Measurements from ENCODE around the gene REG4. TPM values are rescaled to one million over a fixed set of nuclear protein-coding genes. Genes with fewer than 3 reads are reported as not detected.

Gene REG4
- total and polyA plus RNA-seq, 10 of the 15 experiments (the other 5 are each of a cell fraction or from before 2014, with no cell fraction given), result not detected

DNA sequence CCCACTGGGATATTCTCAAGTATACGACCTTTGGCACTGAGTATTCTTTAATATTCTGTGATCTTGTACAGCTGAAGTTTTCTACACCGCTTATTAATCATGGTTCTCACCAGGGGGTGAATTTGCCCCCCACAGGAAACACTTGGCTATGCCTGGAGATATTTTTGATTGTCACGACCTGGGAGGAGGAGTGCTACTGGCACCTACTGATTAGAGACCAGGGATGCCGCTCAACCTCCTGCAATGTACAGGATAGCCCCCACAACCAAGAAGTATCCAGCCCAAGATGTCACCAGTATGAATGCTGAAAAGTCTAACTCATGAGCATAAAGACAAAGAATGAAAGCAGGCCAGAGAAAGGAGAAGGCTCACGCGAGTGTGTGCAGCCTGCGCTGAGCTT lies 13.7 kb downstream of the REG4 start:
- ChIA-PET CTCF (interaction anchor here (3.5 kb wide), 1 partner anchor 11 kb away, joined by 17 read pairs; no protein-coding TSS in a partner anchor), SMC1A (ENCODE audit: uncharacterized antibody, unreplicated experiment) (interaction anchor here (1.0 to 1.2 kb wide), 2 partner anchors 18 kb away, joined by 3 read pairs; no protein-coding TSS in a partner anchor), POLR2A (no interaction called here), RAD21 (ENCODE audit: unreplicated experiment) (no interaction called here)
- Histone ChIP-seq H4K20me1 (ENCODE audit: control insufficient read depth, insufficient read depth) (0 out of 2 replicates have a peak, but pooled peaks cover 3% of the 10 kb centered on the region), H3K27ac (ENCODE audit: control insufficient read depth, insufficient read depth) (no peak overlapping the region), H2AFZ (ENCODE audit: control insufficient read depth, low read depth, low read length) (no peak overlapping the region), H3K9me3 (replicated peaks; ENCODE audit: control insufficient read depth, insufficient read depth, low read length) (no peaks in the 10 kb centered on the region), H3K4me3 (no peak overlapping the region), H3K36me3 (ENCODE audit: control insufficient read depth in 2 of 2, insufficient read depth in 2 of 2, low read length in 1 of 2) (no peaks in the 10 kb centered on the region), H3K27me3 (replicated peaks in 1 of 2; ENCODE audit: control insufficient read depth in 2 of 2, insufficient read depth in 2 of 2, low read length in 1 of 2) (peaks cover 0 to 3% of the 10 kb centered on the region in 2 experiments; a peak in 2 of 4 replicates), H3K4me2 (ENCODE audit: control insufficient read depth, insufficient read depth) (no peak overlapping the region), H3K79me2 (ENCODE audit: control insufficient read depth, insufficient read depth, low read length) (no peaks in the 10 kb centered on the region), H3K4me1 (ENCODE audit: control insufficient read depth, insufficient read depth, low read length) (no peaks in the 10 kb centered on the region), H3K9ac (ENCODE audit: control insufficient read depth, insufficient read depth, low read length) (no peak overlapping the region)
- 36% methylated on average over 7 of the region's 7 CpGs for WGBS (ENCODE audit: insufficient coverage, insufficient replicate concordance, low lambda C conversion rate, missing lambda C conversion rate)
- no TSS peak for BruUV-seq (replicated peaks)
- DNase-seq (ENCODE audit: low read depth, low spot score), result no peak
- in situ Hi-C loops (cut with MboI) (no loop called here), intact Hi-C loops (cut with micrococcal nuclease; ENCODE audit: unreplicated experiment) (no loop called here)
- ATAC-seq, result no peak
- no peak for FAIRE-seq
- no peak for TF ChIP-seq RAD21 (IDR thresholded peaks at IDR 0.05; ENCODE audit: insufficient read depth, low read depth, low read length)
- TF ChIP-seq SIN3A (IDR thresholded peaks at IDR 0.05; ENCODE audit: low read depth, low read length), result no peak
- no peak for TF ChIP-seq ATF7 (IDR thresholded peaks at IDR 0.05; ENCODE audit: low read depth)
- TF ChIP-seq TARDBP (IDR thresholded peaks at IDR 0.05; ENCODE audit: borderline replicate concordance), result no peak
- TF ChIP-seq STAT1 (conservative IDR thresholded peaks at IDR 0.05), result no peak
- no peak for TF ChIP-seq MXI1 (IDR thresholded peaks at IDR 0.05; ENCODE audit: low read depth, low read length)
- no peak for TF ChIP-seq NFXL1 (IDR thresholded peaks at IDR 0.05; ENCODE audit: borderline replicate concordance)
- no peak for TF ChIP-seq MEF2A (IDR thresholded peaks at IDR 0.05; ENCODE audit: insufficient read depth, low read depth, low read length)
- TF ChIP-seq YBX1 (IDR thresholded peaks at IDR 0.05), result no peak
- TF ChIP-seq MTA2 (IDR thresholded peaks at IDR 0.05; ENCODE audit: low read depth), result no peak

All from GM12878 (cell line).